Pulmonary artery endothelial cell (primary cell): ENCODE results near the gene ADGRB3. TPM values are rescaled to one million over a fixed set of nuclear protein-coding genes. Genes with fewer than 3 reads are reported as not detected.
"Not testable (repeated sequence)": the region's sequence is repeated elsewhere in the genome, so short reads cannot be mapped to it uniquely, and the experiment has no call there.

Experiments used
- DNase-seq: peaks from one replicate; pipeline ENCODE4 v3.0.0-alpha.2; 2011; ENCODE audit warnings: low read depth, low spot score
- total RNA-seq: library from RNA; depleted of rRNA; stranded (reverse); fragments of >200 nt; gene quantifications from 2 replicates; pipeline ENCODE4 v1.2.3, GENCODE V29; 2014

ADGRB3 gene
- total RNA-seq, 1 donor from 2014 or later, result not detected

DNA sequence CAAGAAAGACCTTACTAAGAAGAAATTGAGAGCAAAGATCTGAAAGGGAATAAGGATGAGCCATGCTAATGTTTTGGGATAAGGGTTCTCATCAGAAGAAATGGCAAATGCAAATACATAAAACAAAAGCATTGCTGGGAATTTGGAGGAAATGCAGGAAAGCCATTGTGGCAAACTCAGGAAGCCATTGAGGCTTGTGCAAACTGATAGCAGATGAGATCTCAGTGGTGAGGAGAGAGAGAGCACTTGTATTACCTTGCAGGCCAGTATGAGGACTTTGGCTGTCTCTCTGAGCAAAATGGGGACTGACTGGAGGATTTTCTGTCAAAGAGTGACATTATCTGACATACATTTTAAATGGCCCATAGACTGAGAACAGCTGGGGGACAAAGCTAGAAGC, 103.0 kb downstream of the ADGRB3 start:
- DNase-seq, result no peak

DNA sequence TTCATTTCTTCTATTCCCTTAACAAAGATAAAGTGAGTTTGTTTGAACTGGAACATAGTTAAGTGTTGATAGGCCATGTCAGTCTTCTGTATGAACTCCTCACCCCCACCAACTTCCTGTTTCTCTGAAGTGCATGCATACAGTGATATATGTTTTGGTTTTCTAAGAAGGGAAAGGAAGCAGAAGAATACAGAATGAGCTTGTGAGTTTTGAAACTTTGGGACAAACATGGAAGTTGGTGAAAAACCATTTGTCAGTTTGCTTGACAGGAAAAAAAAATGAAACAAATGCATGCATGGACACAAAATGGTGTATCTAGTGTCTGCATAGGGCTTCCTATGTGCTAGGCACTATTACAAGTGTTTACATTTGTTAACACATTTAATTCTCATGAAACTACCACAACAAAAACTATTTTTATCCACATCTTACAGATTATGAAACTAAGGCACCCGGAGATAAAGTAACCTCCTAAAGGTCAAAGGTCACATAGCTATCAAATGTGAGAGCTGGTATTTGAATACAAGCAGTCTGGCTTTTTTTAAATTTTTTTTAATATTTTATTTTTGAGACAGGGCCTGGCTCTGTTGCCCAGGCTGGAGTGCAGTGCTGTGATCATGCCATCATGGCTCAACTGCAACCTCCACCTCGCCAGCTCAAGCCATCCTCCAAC, 105.9 kb downstream of the ADGRB3 start:
- no peak for DNase-seq

DNA sequence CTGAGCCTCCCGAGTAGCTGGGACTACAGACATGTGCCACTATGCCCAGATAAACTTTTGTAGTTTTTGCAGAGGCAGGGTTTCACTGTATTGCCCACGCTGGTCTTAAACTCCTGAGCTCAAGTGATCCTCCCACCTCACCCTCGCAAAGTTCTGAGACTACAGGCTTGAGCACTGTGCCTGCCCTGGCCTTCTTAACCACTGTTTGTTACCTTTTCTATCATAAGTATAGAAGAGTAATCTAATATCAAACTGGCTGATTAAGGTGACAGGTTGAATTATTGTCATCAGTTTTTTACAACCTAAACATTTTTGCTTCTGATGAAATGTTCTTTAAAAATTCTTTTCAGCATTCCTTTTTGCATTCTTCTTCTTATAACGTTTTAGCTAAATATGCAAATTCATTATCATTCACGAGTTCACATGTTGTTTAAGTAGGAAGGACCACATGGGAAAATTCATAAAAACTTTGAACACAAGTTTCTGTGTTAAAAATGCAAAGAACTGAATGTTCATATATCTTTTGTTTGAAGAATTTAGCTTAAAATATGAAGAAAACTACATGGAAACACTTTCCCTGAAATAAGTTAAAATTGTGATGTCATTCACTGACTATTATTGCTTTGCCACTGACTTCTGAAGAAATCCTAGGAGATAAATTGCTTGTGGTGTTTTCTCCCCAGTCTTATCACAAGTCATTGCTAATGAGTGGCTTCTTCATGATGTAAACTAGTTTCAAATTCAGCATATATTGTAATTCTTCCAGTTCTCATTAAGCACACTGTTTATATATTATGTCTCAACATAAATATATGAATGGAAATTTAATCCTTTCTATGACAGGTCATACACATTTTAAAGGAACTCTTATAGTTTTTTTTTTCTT, 106.7 kb downstream of the ADGRB3 start:
- DNase-seq, result no peak

DNA sequence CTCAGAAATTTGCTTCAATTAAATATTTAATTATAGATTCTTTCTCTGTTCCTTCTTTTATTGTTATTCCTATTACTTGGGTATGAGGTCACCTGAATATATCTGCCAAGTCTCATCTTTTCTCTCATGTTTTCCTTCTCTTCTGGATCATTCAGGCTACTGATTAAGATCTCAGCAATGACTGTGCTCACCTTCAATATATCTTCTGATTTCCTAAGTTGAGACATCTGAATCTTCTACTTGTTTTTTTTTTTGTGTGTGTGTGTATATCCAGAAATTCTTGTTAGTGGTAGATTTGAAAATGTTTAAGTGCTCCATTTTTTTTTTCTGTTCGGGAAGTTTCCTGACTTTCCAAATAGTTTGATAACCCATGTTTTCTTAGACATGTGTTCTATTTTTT, 108.0 kb downstream of the ADGRB3 start:
- DNase-seq, result no peak

DNA sequence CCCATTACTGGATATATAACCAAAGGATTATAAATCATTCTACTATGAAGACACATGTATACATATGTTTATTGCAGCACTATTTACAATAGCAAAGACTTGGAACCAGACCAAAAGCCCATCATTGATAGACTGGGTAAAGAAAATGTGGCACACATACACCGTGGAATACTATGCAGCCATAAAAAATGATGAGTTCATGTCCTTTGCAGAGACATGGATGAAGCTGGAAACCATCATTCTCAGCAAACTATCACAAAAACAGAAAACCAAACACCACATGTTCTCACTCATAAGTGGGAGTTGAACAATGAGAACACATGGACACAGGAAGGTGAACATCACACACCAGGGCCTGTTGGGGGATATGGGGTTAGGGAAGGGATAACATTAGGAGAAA, 109.3 kb downstream of the ADGRB3 start:
- DNase-seq, result not testable (repeated sequence)

DNA sequence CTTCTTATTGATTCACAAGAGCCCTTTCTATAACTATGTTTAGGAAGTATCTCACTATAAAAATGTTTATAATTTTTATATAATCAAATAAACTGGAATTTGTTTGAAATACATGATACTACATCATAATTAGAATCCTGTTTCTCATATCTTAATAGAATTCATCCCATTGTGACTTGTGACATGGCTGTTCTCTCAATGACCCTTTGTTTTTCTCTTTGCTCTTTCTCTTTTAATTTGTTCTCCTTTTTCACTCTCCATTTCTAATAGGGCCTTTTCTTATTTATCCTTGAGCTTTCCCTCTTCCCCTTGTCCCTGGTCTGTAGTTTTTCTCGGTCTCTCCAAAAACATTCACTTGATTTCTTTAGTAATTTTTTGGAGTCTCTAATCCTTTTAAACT, 111.3 kb downstream of the ADGRB3 start:
- no peak for DNase-seq

DNA sequence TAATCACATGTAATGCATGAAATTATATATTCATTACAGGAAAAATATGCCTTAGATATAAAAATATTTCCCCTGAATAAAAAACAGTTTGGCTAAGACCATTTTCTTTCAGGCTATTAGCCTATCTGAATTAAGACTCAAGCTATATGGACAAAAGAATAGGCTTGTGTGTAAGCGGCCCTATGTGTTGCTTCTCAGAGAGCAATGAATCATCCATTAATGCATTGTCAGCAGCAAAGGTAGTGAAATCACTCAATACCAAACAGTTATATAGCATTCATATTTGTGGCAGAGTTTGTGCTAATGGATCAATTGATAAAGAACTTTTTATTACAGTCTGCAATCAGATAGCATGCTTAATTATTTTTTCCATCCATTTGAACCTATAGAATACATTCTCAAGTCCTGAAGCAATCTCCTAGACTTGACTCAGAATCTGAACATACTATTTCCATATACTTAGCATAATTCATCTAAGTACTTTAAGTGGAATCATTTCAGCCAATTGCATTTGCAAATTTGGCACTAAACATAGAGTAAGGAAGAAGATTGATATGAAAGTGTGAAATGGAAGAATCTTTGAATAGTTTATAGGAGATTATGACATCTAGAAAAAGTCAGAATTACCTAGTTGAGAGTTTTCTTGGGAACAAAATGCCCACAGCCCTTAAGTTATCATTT, 112.2 kb downstream of the ADGRB3 start:
- DNase-seq, result no peak

DNA sequence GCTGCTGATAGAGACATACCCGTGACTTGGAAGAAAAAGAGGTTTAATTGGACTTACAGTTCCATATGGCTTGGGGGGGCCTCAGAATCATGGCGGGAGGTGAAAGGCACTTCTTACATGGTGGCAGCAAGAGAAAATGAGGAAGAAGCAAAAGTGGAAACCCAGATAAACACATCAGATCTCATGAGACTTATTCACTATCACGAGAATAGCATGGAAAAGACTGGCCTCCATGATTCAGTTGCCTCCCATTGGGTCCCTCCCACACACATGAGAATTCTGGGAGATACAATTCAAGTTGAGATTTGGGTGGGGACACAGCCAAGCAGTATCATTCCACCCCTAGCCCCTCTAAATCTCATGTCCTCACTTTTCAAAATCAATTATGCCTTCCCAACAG, 112.8 kb downstream of the ADGRB3 start:
- not testable (repeated sequence) for DNase-seq

DNA sequence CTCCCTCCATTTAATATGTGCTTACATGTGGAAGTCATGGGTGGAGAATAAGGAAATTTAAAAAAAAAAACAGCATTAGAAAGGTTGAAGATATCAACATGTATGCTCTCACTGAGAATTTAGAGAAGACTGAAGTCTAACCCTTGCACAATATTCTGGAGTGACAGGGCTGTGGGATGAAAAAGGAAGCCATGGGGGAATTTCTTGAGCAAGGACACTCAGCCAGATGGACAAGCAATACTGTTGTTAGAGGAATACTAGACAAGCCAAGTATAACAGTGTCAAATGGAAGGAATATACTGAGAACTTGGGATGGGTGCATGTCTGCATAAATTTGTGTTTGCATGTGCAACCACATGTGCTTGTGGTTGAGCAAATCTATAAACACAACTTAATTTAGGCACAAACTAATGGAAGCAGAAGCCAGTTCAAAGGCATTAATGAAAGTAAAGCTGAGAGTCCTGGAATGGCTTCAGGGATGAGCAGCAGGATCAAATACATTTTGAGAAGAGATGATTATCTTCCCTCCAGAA, 119.7 kb downstream of the ADGRB3 start:
- DNase-seq, result no peak

DNA sequence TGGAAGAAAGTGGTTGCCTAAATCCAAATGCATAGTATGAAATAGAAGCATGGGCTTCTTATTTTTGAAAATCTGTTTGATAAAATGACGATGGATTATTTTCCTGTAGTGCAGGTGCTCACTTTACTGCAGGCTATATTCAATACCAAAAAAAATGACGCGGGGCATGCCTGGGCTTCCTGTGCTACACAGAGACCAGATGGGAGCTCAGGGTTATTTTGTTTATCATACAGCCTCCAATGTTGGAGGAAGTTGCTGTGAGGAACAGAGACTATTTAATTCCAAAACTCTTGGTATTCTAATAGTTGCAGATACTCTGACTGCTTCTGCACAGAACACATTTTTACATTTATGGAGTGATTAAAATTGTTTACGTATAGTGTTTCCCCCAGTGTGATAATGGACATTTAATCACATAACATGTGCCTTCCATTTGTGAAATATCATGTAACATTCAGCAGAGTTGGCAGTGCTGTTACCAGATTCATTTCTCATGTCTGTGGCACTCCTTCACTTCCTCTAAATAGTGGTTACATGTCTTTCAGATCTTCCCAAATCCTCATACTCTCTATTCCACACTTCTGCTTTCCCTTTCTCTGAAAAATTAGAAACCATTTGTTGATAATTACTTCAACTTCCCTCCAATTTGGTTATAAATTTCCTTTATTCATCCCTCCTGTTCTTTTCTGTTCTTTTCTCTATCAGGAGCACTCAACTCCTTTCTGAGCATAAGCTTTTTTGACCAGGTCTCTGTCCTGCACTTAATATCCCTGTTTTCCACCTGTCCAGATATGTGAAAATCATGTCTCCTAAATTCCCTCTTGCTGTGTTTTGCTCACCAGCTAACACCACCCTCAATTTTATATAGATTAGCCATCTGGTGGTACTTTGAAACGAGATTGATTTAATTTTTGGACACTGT, 121.6 kb downstream of the ADGRB3 start:
- no peak for DNase-seq

DNA sequence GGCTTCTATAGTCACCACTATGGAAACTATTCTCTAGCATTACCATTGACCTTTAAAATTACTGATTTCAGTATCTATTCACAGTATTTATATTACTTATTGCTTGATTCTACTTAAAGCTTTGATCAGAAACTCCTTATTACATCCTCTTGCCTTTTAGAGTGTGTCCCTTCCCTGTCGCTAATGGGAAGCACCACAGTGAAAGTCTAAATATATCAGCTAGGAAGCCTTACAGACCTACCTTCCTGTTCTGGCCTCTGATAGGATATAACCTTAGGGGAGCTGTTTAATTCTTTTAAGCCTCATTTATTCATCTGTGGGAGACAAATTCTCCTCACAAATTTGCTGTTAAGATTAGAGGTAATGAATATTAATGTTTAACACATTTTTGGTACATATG, 122.7 kb downstream of the ADGRB3 start:
- no peak for DNase-seq

DNA sequence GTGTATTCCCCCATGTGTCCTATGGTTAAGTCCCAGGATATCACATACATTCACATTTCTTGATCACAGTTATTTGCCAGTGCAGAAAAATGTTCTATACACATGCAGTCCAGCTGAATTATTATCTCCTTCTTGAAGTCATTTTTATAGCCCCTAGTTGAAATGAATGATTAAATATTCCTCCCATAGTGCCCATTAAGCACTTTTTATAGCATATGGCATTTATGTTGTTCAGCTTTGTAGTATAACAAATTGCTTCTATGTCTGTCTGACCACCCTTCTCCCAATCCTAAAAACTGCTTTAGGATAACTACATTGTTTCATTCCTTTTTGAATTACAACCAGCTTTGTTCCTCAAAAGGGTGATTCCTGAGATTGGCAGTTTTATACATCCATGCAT, 123.5 kb downstream of the ADGRB3 start:
- DNase-seq, result no peak

DNA sequence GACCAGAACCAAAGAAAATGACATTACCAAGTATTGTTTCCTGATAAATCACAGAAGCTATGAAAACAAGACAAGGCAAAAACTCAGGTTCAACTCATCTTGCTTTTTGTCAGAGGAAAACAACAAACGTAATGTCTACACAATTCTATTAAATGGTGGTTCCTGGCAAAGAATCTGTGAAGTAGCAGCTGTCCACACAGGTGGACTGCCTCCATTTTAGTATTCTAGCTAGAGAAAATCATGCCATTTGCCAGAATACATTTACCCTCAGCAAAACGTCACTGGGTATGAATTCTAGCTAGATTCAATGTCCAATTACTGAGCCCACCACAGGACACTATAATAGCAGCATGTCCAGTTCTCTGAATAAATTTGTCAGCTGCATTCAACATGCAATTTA, 125.4 kb downstream of the ADGRB3 start:
- no peak for DNase-seq

DNA sequence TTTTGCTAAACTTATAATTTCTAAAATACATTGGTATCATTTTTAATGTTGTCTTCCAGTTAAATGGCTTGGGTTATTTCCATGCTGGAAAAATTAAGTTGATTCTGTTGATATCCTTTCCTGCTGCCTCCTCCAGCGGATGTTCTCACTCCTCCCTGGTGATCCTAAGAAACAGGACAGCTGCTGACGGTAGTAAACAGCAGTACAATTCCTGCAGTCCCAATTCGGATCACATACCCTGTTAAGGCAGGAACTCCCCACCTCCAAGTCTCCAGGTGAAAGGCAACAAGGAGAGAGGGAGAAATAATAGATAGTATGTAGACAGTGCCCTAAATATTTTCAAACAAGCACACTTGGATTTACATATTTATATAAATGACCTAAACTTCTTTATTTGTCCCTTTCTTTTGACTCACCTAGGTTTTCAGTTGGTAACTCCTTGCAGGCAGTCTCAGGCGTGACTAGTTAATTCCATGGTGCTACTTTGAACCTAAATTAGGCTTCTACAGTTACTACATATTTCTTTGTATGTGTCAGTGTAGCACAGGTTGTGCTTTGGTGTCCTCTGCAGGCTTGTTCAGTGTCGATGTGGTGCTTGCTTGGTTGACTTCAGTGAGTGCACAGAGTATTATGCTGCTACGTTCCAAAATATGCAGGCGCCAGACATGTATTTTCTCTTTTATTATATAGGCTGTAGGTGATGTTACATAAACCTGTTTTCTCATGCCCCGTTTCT, 126.0 kb downstream of the ADGRB3 start:
- DNase-seq, result no peak

DNA sequence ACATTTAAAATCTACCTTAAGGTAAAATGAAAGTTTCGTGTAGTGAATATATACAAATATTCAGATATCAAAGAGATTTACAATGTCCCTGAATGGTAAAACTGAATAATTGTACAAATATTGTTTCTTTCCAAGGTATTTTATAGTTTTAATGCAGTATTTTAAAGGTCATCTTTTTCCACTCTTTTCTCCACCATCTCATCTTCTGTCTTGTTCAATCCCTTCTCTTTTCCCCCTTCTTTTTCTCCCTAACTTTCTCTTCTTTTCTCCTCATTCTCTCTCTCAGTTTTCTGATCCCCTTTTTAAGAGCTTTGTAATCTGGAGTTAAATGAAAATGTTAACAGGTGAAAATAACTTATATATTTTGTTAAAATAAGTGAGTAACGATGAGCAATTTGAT, 126.9 kb downstream of the ADGRB3 start:
- no peak for DNase-seq

DNA sequence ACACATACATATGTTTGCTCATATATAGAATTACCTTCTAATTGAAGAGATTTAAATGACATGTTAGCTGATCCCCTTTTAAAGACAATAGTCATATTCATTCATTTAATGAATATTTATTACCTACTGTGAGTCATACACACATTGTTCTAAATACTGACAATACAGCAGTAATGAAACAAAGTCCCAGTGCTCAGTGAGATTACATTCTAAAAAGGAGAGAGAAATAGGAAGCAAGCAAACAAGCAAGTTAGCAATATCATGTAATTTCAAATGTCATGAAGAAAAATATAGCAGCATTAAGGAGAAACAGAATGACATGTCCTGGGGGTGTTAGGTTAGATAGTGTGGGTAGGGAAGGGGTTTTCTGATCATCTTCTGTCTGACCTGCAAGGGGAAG, 136.3 kb downstream of the ADGRB3 start:
- no peak for DNase-seq

DNA sequence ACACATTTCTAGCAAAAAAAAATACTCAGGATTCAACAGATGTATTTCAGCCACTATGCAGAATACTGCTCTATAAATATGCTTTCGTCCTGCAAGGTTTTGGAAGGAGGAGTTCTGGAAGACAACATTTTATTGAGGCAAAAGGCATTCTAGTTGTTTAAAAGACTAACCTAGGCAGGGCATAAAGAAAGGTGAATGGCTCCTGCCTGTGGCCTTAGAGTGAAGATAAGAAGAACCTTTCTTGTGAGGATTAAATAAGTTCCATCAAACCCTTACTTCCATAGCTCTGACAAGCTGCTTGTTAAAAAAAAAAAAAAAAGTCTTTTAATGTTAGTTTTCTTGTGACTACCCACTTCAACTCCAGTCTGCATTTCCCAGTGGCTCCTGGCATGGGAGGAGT, 139.8 kb downstream of the ADGRB3 start:
- no peak for DNase-seq

DNA sequence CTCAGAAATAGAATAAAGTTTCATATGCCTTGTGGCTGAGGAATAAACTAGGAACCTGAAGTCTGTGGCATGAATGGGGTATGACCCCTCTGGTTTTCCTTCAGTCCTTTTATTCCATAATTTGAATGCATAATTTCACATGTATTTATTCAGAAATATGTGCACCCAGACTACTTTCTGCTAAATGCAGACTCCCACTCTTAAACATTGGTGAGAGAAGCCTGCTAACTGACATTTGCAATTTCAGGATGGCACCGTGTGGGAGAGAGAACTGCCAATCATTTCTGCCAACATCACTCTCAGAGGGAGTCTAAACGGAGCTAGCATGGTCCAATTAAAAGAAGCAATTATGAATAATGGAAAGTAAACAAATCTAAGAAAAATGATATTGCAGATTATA, 141.3 kb downstream of the ADGRB3 start:
- no peak for DNase-seq

DNA sequence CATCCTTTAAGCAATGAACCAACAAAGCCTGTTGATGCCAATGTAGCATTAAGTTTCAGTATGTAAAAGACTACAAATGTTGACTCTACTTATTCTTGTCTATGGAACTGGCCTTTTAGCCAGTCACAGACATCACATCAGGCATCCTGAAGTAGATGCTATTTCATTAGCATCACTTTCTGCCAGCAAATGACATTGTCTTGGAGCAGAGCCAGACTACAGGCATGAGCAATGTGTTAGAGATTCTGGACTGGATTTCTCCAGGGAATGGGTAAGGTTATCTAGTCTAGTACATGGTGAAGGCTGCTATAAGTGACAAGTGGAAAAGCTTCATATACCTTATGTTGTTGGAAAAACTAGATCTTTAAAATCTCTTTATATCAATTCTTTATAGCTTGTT, 142.9 kb downstream of the ADGRB3 start:
- DNase-seq, result no peak

DNA sequence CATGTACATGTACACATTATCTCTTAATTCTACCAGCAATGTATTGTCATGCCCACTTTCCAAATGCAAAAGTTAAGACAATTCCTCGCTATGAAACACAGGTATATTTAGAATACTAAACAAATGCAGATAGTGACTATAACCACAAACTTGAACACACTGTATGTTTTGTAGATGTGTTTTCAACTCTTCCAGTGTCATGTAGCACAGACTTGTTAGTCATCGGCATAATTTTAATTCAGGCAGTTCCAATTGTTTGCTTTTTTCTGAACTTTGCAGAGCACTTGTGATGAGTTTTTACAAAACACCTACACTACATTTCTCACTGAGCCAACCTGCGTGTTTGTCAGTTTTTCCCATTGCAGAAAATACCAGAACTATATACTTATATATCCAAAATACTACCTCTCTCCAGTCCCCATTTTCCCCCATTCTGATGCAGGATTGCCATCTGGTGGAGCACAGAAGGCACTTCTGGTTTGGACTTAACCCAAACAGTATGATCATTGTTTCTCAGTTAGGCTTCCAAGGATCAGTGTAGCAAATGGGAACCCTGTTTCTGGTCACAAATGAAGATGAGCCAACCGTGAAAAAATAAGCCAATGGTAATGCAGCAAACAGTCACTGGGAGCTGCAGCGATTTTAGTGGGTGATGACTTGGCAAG, 143.4 kb downstream of the ADGRB3 start:
- DNase-seq, result no peak
